Caco-2 (cell line): ENCODE data around the gene SLC9C1. TPM values are rescaled to one million over a fixed set of nuclear protein-coding genes. Genes with fewer than 3 reads are reported as not detected.
A peak's percentile ranks its signal among the peaks of the same experiment; 100 is the strongest.

Experiments
- BruUV-seq: library from RNA; stranded (reverse); fragments of 400-500 nt; replicated peaks from 2 replicates; lab custom pipeline; 2021; lab: Mats Ljungman, UMichigan
- CTCF ChIA-PET: fragments of 300-600 bp; sonication (Branson Sonifier 250); formaldehyde crosslinking; loops from one replicate; lab custom pipeline; 2022; ENCODE audit warnings: antibody characterized with exemption; lab: Charles Lee
- POLR2A ChIA-PET: fragments of 300-600 bp; sonication (Branson Sonifier 250); formaldehyde crosslinking; loops from one replicate; lab custom pipeline; 2022; ENCODE audit warnings: antibody characterized with exemption; lab: Charles Lee
- DNase-seq, 2 experiments: peaks; one replicate each; pipeline versions ENCODE4 v3.0.0 to v3.0.0-alpha.2; 2020 to 2022
- H3K27me3 ChIP-seq: replicated peaks from 2 replicates; pipeline ENCODE4 v1.6.0; 2011; ENCODE audit warnings: low read length; ENCODE audit not compliant: control insufficient read depth, insufficient read depth
- H3K36me3 ChIP-seq: 2 replicates; pipeline ENCODE4 v1.5.1; 2011; ENCODE audit warnings: low read length; ENCODE audit not compliant: control insufficient read depth, insufficient read depth
- H3K4me1 ChIP-seq: fragments of 250-450 bp; sonication (Bioruptor Pico); 2 replicates; pipeline ENCODE4 v1.5.1; 2020; ENCODE audit warnings: mild to moderate bottlenecking
- H3K4me3 ChIP-seq: 2 replicates; pipeline ENCODE4 v1.5.1; 2011; ENCODE audit warnings: low read depth, mild to moderate bottlenecking, control low read depth, low read length
- H3K9me3 ChIP-seq: fragments of 250-450 bp; sonication (Bioruptor Pico); 2 replicates; pipeline ENCODE4 v1.5.1; 2020; ENCODE audit warnings: mild to moderate bottlenecking, moderate library complexity
- H3K27ac Mint-ChIP-seq: one replicate; pipeline ENCODE4 v1.8.0; 2022; ENCODE audit warnings: mixed read lengths; ENCODE audit not compliant: unreplicated experiment
- H3K27me3 Mint-ChIP-seq: one replicate; pipeline ENCODE4 v1.8.0; 2022; ENCODE audit warnings: mixed read lengths; ENCODE audit not compliant: insufficient read depth, unreplicated experiment
- H3K36me3 Mint-ChIP-seq: one replicate; pipeline ENCODE4 v1.8.0; 2022; ENCODE audit warnings: mild to moderate bottlenecking, mixed read lengths; ENCODE audit not compliant: insufficient read depth, unreplicated experiment
- H3K4me1 Mint-ChIP-seq: one replicate; pipeline ENCODE4 v1.8.0; 2022; ENCODE audit warnings: low read depth, mixed read lengths; ENCODE audit not compliant: unreplicated experiment
- H3K4me3 Mint-ChIP-seq: one replicate; pipeline ENCODE4 v1.8.0; 2022; ENCODE audit warnings: mild to moderate bottlenecking, moderate library complexity, mixed read lengths; ENCODE audit not compliant: unreplicated experiment
- H3K9me3 Mint-ChIP-seq: one replicate; pipeline ENCODE4 v1.8.0; 2022; ENCODE audit warnings: mixed read lengths; ENCODE audit not compliant: unreplicated experiment
- CTCF ChIP-seq, 2 experiments: fragments of 200-600 bp in 1 of 2; IDR thresholded peaks; 1 replicate in 1 of 2; 2 replicates in 1 of 2; pipeline versions ENCODE4 v1.5.1 to v1.8.0; 2011 to 2022; ENCODE audit warnings: antibody characterized with exemption in 1 of 2, control low read depth in 1 of 2, inconsistent platforms in 1 of 2, low read depth in 1 of 2, low read length in 1 of 2, mild to moderate bottlenecking in 1 of 2, moderate library complexity in 1 of 2; ENCODE audit not compliant: insufficient read depth in 1 of 2, severe bottlenecking in 1 of 2, unreplicated experiment in 1 of 2
- intact Hi-C: fragments of 100-400 bp; cut with micrococcal nuclease; formaldehyde crosslinking; loops from one replicate; pipeline ENCODE4 v1.10.0; 2022; ENCODE audit not compliant: unreplicated experiment
- total RNA-seq: library from RNA; stranded (reverse); gene quantifications from 2 replicates; pipeline ENCODE4 v1.2.3, GENCODE V29; 2022

SLC9C1 gene
- total RNA-seq, 1 experiment from 2014 or later, result not detected

- BruUV-seq, result no TSS peak
- Mint-ChIP-seq H3K4me1 (peaks cover 26% of the 10 kb centered on the region), H3K9me3 (no peaks in the 10 kb centered on the region), H3K27me3 (no peaks in the 10 kb centered on the region), H3K36me3 (peaks cover 32% of the 10 kb centered on the region), H3K4me3 (no peak overlapping the region), H3K27ac (peak overlapping the region; percentile 72)
- no peak for TF ChIP-seq CTCF (IDR thresholded peaks at IDR 0.05; ENCODE audit: insufficient read depth in 1 of 2, low read depth in 1 of 2, low read length in 1 of 2, severe bottlenecking in 1 of 2, unreplicated experiment in 1 of 2)
- no peak for DNase-seq
- intact Hi-C loops, result no loop called here
- CTCF ChIA-PET, result interaction anchor here (1.4 kb wide), 1 partner anchor 18 kb away, joined by 5 read pairs; no protein-coding TSS in a partner anchor
- H3K27me3 ChIP-seq, result no peaks in the 10 kb centered on the region
- no peak overlapping the region for H3K4me3 ChIP-seq
- H3K4me1 ChIP-seq, result peaks cover 44% of the 10 kb centered on the region
- 0 out of 2 replicates have a peak, but pooled peaks cover 2% of the 10 kb centered on the region for H3K36me3 ChIP-seq
- POLR2A ChIA-PET, result no interaction called here
- no peaks in the 10 kb centered on the region for H3K9me3 ChIP-seq
Observed at GRCh38 chr3:112129925-112130637, 163.9 kb downstream of the SLC9C1 start.

GRCh38 chr3:112128843-112129727 is 164.9 kb downstream of the SLC9C1 start:
- CTCF ChIA-PET, result interaction anchor here (0.8 to 1.4 kb wide), 2 partner anchors 8 to 17 kb away, joined by 5 to 6 read pairs; no protein-coding TSS in a partner anchor
- intact Hi-C loops, result no loop called here
- no peak for TF ChIP-seq CTCF (IDR thresholded peaks at IDR 0.05; ENCODE audit: insufficient read depth in 1 of 2, low read depth in 1 of 2, low read length in 1 of 2, severe bottlenecking in 1 of 2, unreplicated experiment in 1 of 2)
- no peaks in the 10 kb centered on the region for H3K27me3 Mint-ChIP-seq
- Histone ChIP-seq H3K36me3 (0 out of 2 replicates have a peak, but pooled peaks cover 2% of the 10 kb centered on the region), H3K9me3 (no peaks in the 10 kb centered on the region), H3K27me3 (no peaks in the 10 kb centered on the region), H3K4me1 (peaks cover 44% of the 10 kb centered on the region), H3K4me3 (no peak overlapping the region)
- no peaks in the 10 kb centered on the region for H3K9me3 Mint-ChIP-seq
- DNase-seq, result peak; percentile 49 to 68
- peaks cover 29% of the 10 kb centered on the region for H3K4me1 Mint-ChIP-seq
- peak overlapping the region; percentile 10 for H3K4me3 Mint-ChIP-seq
- BruUV-seq, result no TSS peak
- H3K27ac Mint-ChIP-seq, result peak overlapping the region; percentile 72
- H3K36me3 Mint-ChIP-seq, result peaks cover 30% of the 10 kb centered on the region
- POLR2A ChIA-PET, result interaction anchor here (1.0 kb wide), 1 partner anchor 18 kb away, joined by 3 read pairs; no protein-coding TSS in a partner anchor
